NB4 (cell line): ENCODE measurements around the gene DRAM1.
A peak's percentile ranks its signal among the peaks of the same experiment; 100 is the strongest.

Experiments used
- DNase-seq: peaks from one replicate; pipeline ENCODE4 v3.0.0; 2010; ENCODE audit warnings: low read depth
- H3K4me3 ChIP-seq: one replicate; pipeline ENCODE4 v1.5.1; 2011; ENCODE audit warnings: mild to moderate bottlenecking, low read depth, low read length, moderate library complexity
- CTCF ChIP-seq: IDR thresholded peaks from one replicate; pipeline ENCODE4 v1.5.1; 2012; ENCODE audit warnings: low read depth, low read length
- MAX ChIP-seq: IDR thresholded peaks from 2 replicates; pipeline ENCODE4 v1.6.1; 2011; ENCODE audit warnings: low read depth, low read length
- MYC ChIP-seq: IDR thresholded peaks from 2 replicates; pipeline ENCODE4 v1.6.1; 2011; ENCODE audit warnings: low read depth, low read length
- POLR2A ChIP-seq: IDR thresholded peaks from 2 replicates; pipeline ENCODE4 v1.6.1; 2011; ENCODE audit warnings: mild to moderate bottlenecking; ENCODE audit not compliant: insufficient read length; ENCODE audit errors: extremely low read depth

DRAM1 gene

GRCh38 chr12:101832030-101832429 is 45.4 kb upstream of the DRAM1 start:
- TF ChIP-seq CTCF (no peak), MAX (no peak), POLR2A (no peak), MYC (no peak)
- DNase-seq: no peak
- H3K4me3 ChIP-seq: no peak overlapping the region

- no peak for DNase-seq
- no peak for TF ChIP-seq MAX
- no peak for TF ChIP-seq POLR2A
- no peak overlapping the region for H3K4me3 ChIP-seq
Observed at GRCh38 chr12:101838628-101839323, 38.6 kb upstream of the DRAM1 start.

GRCh38 chr12:101839324-101840283 is 37.8 kb upstream of the DRAM1 start:
- H3K4me3 ChIP-seq: no peak overlapping the region
- TF ChIP-seq CTCF (peak; percentile 97), MAX (0 out of 2 replicates have a peak, but pooled peaks have one; percentile 28), POLR2A (no peak), MYC (peak; percentile 16; the same call in 1 of the 2 replicates)
- DNase-seq: peak; percentile 79

- TF ChIP-seq POLR2A (no peak), MYC (no peak), MAX (no peak), CTCF (no peak)
Observed at GRCh38 chr12:101841069-101841468, 36.3 kb upstream of the DRAM1 start.

GRCh38 chr12:101845137-101845711 is 32.2 kb upstream of the DRAM1 start:
- DNase-seq: no peak
- TF ChIP-seq POLR2A (no peak), MYC (no peak), CTCF (no peak), MAX (no peak)
- no peak overlapping the region for H3K4me3 ChIP-seq

More at GRCh38 chr12:101841069-101841468, 36.3 kb upstream of the DRAM1 start:
- no peak overlapping the region for H3K4me3 ChIP-seq
- no peak for DNase-seq

- no peak for DNase-seq
- H3K4me3 ChIP-seq: no peak overlapping the region
- TF ChIP-seq MAX: no peak
Observed at GRCh38 chr12:101847325-101847724, 30.1 kb upstream of the DRAM1 start.
